H1 (cell line): ENCODE data around the gene MALSU1. TPM values are rescaled to one million over a fixed set of nuclear protein-coding genes. Genes with fewer than 3 reads are reported as not detected.

Experiments used
- CTCF ChIP-seq, 3 experiments: IDR thresholded peaks; 1 replicate in 2 of 3; 2 replicates in 1 of 3; pipeline versions ENCODE4 v1.5.1 to v1.6.1; 2011; ENCODE audit warnings: low read length in 3 of 3, mild to moderate bottlenecking in 3 of 3, inconsistent platforms in 2 of 3, low read depth in 1 of 3, moderate library complexity in 1 of 3; ENCODE audit not compliant: insufficient read depth in 1 of 3; ENCODE audit errors: control extremely low read depth in 1 of 3
- EP300 ChIP-seq, 2 experiments: IDR thresholded peaks; 1 replicate in 1 of 2; 2 replicates in 1 of 2; pipeline ENCODE4 v1.6.1; 2011 to 2012; ENCODE audit warnings: low read depth in 2 of 2, low read length in 2 of 2, mild to moderate bottlenecking in 2 of 2, borderline replicate concordance in 1 of 2, inconsistent platforms in 1 of 2, moderate library complexity in 1 of 2
- FOSL1 ChIP-seq: IDR thresholded peaks from 2 replicates; pipeline ENCODE4 v1.6.1; 2011; ENCODE audit warnings: mild to moderate bottlenecking, low read depth, low read length, moderate library complexity; ENCODE audit not compliant: insufficient read depth
- JUN ChIP-seq: IDR thresholded peaks from 2 replicates; pipeline ENCODE4 v1.6.1; 2011; ENCODE audit warnings: low read depth, mild to moderate bottlenecking, improper control_type of control experiment, low read length
- KDM5A ChIP-seq: fragments of 200-600 bp; IDR thresholded peaks from 2 replicates; pipeline ENCODE4 v1.7.1; 2012; ENCODE audit warnings: mild to moderate bottlenecking, low read length, inconsistent platforms, mixed read lengths
- MAFK ChIP-seq: IDR thresholded peaks from 2 replicates; pipeline ENCODE4 v1.6.1; 2012; ENCODE audit warnings: low read depth, mild to moderate bottlenecking, improper control_type of control experiment, low read length
- NANOG ChIP-seq: IDR thresholded peaks from 2 replicates; pipeline ENCODE4 v1.6.1; 2011; ENCODE audit warnings: low read length, low read depth, mild to moderate bottlenecking, inconsistent platforms; ENCODE audit not compliant: insufficient read depth, poor library complexity, severe bottlenecking
- RXRA ChIP-seq: IDR thresholded peaks from 2 replicates; pipeline ENCODE4 v1.6.1; 2011; ENCODE audit warnings: low read depth, mild to moderate bottlenecking, low read length, moderate library complexity; ENCODE audit not compliant: insufficient read depth
- SP2 ChIP-seq: IDR thresholded peaks from 2 replicates; pipeline ENCODE4 v1.6.1; 2012; ENCODE audit warnings: mild to moderate bottlenecking, low read length, inconsistent platforms
- YY1 ChIP-seq: IDR thresholded peaks from 2 replicates; pipeline ENCODE4 v1.6.1; 2011; ENCODE audit warnings: low read depth, mild to moderate bottlenecking, low read length
- polyA plus RNA-seq, 7 experiments: library from polyadenylated mRNA; depleted of rRNA in 3 of 7; stranded (reverse) in 5 of 7; unstranded in 2 of 7; fragments of >200 nt in 5 of 7; fragments of 200-250 nt in 2 of 7; gene quantifications; 1 replicate in 5 of 7; 2 replicates in 1 of 7; 4 replicates in 1 of 7; pipeline versions ENCODE4 v1.2.1 to v1.2.3, GENCODE V29; 2011 to 2013; ENCODE audit warnings: missing spikeins in 2 of 7, mixed read lengths in 2 of 7
- total RNA-seq: library from RNA; stranded (reverse); fragmentation: NEBNext Ultra II Directional; extraction: Animal tissue kit (Norgen Biotek cat#: 25700); gene quantifications from 2 replicates; pipeline ENCODE4 v1.2.1, GENCODE V29; 2021

Gene MALSU1
- total and polyA plus RNA-seq, 2 of the 8 experiments (the other 6 are each of a cell fraction or from before 2014, with no cell fraction given) = 73.5 to 84.0 TPM

- TF ChIP-seq KDM5A (peak; percentile 81), JUN (no peak), MAFK (no peak), CTCF (IDR thresholded peaks at IDR 0.05; ENCODE audit: control extremely low read depth in 1 of 3, insufficient read depth in 1 of 3, low read depth in 1 of 3, low read length in 3 of 3) (no peak), YY1 (peak; percentile 55), RXRA (no peak), FOSL1 (no peak), SP2 (no peak), NANOG (no peak), EP300 (IDR thresholded peaks at IDR 0.05; ENCODE audit: borderline replicate concordance in 1 of 2, low read depth in 2 of 2, low read length in 2 of 2) (0 out of 3 replicates have a peak, but pooled peaks of 1 of the 2 experiments have one; percentile 37)
These were observed at the start of gene MALSU1 (continued) for GRCh38 chr7:23298885-23299769.
